Measurements from ENCODE around the gene PRDM9. TPM values are rescaled to one million over a fixed set of nuclear protein-coding genes. Genes with fewer than 3 reads are reported as not detected.

The PRDM9 gene
- total RNA-seq, 1 experiment from 2014 or later: not detected

- Histone ChIP-seq H3K27me3 (ENCODE audit: insufficient read depth, low read length) (no peaks in the 10 kb centered on the region), H3K27ac (ENCODE audit: insufficient read length, low read depth, low read length) (no peak overlapping the region), H3K9ac (ENCODE audit: extremely low read depth, insufficient read length, low read length) (no peak overlapping the region), H2BK20ac (ENCODE audit: low read depth, low read length, poor library complexity, severe bottlenecking) (no peak overlapping the region), H3K14ac (ENCODE audit: insufficient read depth, low read length) (peak overlapping the region; percentile 88; the same call in 1 of the 2 replicates), H4K5ac (ENCODE audit: insufficient read length, low read depth, low read length) (no peak overlapping the region), H4K91ac (ENCODE audit: insufficient read length, low read depth, low read length) (no peak overlapping the region), H4K20me1 (ENCODE audit: control insufficient read depth, insufficient read depth, insufficient read length) (no peaks in the 10 kb centered on the region), H3K9me3 (ENCODE audit: control insufficient read depth, low read depth, low read length) (no peaks in the 10 kb centered on the region), H3K4ac (ENCODE audit: low read depth, low read length) (no peak overlapping the region), H2BK120ac (ENCODE audit: low read depth, low read length, poor library complexity, severe bottlenecking) (no peak overlapping the region), H3K23me2 (ENCODE audit: insufficient read length, low read depth, low read length, poor library complexity, severe bottlenecking) (no peaks in the 10 kb centered on the region), H2BK5ac (ENCODE audit: insufficient read length, low read length) (no peak overlapping the region), H2BK15ac (ENCODE audit: low read depth, low read length) (no peak overlapping the region), H3T11ph (ENCODE audit: low read length) (peak overlapping the region; percentile 46), H3K18ac (ENCODE audit: insufficient read length, low read depth, low read length) (peak overlapping the region; percentile 94), H3K23ac (ENCODE audit: insufficient read length, low read depth, low read length) (no peak overlapping the region), H3K79me1 (ENCODE audit: insufficient read depth, low read depth, low read length, poor library complexity, severe bottlenecking) (no peaks in the 10 kb centered on the region), H2BK12ac (ENCODE audit: insufficient read length, low read depth, low read length) (no peak overlapping the region), H2AFZ (ENCODE audit: low read length) (no peak overlapping the region), H3K4me1 (ENCODE audit: insufficient read depth, low read length) (no peaks in the 10 kb centered on the region; the same call in 1 of the 2 replicates), H3K79me2 (ENCODE audit: insufficient read depth, low read length) (no peaks in the 10 kb centered on the region), H4K8ac (replicated peaks; ENCODE audit: insufficient read length, low read depth, low read length) (no peak overlapping the region), H2AK5ac (ENCODE audit: insufficient read length, low read length) (no peak overlapping the region), H3K4me2 (ENCODE audit: insufficient read depth, insufficient read length, low read length) (no peak overlapping the region), H3K56ac (ENCODE audit: insufficient read length, low read depth, low read length) (no peak overlapping the region)
- Mint-ChIP-seq H3K9me3 (peaks cover 6 to 14% of the 10 kb centered on the region in 2 experiments; a peak in 4 of 5 replicates), H3K27me3 (ENCODE audit: low read depth) (no peaks in the 10 kb centered on the region; the same call in 1 of the 2 replicates), H3K36me3 (ENCODE audit: insufficient read depth in 1 of 3, low read depth in 3 of 3) (peaks cover 5 to 15% (median 9%) of the 10 kb centered on the region in 3 experiments; a peak in 6 of 7 replicates), H3K4me3 (no peak overlapping the region), H3K4me1 (peaks cover 8 to 11% of the 10 kb centered on the region in 2 experiments; a peak in 3 of 4 replicates), H3K27ac (peak overlapping the region in 1 of 3 experiments; percentile 38; a peak in 1 of 7 replicates)
- DNase-seq: no peak
- TF ChIP-seq, protein P1, sequence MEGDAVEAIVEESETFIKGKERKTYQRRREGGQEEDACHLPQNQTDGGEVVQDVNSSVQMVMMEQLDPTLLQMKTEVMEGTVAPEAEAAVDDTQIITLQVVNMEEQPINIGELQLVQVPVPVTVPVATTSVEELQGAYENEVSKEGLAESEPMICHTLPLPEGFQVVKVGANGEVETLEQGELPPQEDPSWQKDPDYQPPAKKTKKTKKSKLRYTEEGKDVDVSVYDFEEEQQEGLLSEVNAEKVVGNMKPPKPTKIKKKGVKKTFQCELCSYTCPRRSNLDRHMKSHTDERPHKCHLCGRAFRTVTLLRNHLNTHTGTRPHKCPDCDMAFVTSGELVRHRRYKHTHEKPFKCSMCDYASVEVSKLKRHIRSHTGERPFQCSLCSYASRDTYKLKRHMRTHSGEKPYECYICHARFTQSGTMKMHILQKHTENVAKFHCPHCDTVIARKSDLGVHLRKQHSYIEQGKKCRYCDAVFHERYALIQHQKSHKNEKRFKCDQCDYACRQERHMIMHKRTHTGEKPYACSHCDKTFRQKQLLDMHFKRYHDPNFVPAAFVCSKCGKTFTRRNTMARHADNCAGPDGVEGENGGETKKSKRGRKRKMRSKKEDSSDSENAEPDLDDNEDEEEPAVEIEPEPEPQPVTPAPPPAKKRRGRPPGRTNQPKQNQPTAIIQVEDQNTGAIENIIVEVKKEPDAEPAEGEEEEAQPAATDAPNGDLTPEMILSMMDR (conservative IDR thresholded peaks at IDR 0.05): no peak
- WGBS (ENCODE audit: extremely low coverage, insufficient read length, low lambda C conversion rate): no CpG with 5 or more reads among the region's 4 CpGs
Measured at GRCh38 chr5:23528677-23529076, 21.3 kb downstream of the PRDM9 start.

All from H9 (cell line).